Thymus (tissue), 11 donors: ENCODE measurements around the gene GEMIN5. TPM values are rescaled to one million over a fixed set of nuclear protein-coding genes. Genes with fewer than 3 reads are reported as not detected.
A peak's percentile ranks its signal among the peaks of the same experiment; 100 is the strongest.

Experiments used
- DNase-seq, 9 donors: peaks; one replicate each; pipeline ENCODE4 v3.0.0-alpha.2; 2013; ENCODE audit warnings: low spot score in 9 of 9, low read depth in 6 of 9, missing footprints in 1 of 9
- H3K27ac ChIP-seq, 2 donors: one replicate each; pipeline ENCODE4 v1.5.1; 2013; ENCODE audit warnings: control low read depth in 1 of 2, low read depth in 1 of 2, low read length in 1 of 2, mild to moderate bottlenecking in 1 of 2, moderate library complexity in 1 of 2
- H3K27me3 ChIP-seq, 2 donors: one replicate each; pipeline ENCODE4 v1.5.1; 2013; ENCODE audit warnings: low read length in 1 of 2; ENCODE audit not compliant: control insufficient read depth in 2 of 2, insufficient read depth in 1 of 2
- H3K36me3 ChIP-seq, 2 donors: one replicate each; pipeline ENCODE4 v1.5.1; 2013; ENCODE audit warnings: low read length in 1 of 2, mild to moderate bottlenecking in 1 of 2, moderate library complexity in 1 of 2; ENCODE audit not compliant: control insufficient read depth in 2 of 2, insufficient read depth in 2 of 2
- H3K4me1 ChIP-seq, 2 donors: one replicate each; pipeline ENCODE4 v1.5.1; 2013; ENCODE audit warnings: low read length in 2 of 2; ENCODE audit not compliant: control insufficient read depth in 2 of 2, insufficient read depth in 2 of 2
- H3K4me3 ChIP-seq, 2 donors: one replicate each; pipeline ENCODE4 v1.5.1; 2013; ENCODE audit warnings: low read length in 2 of 2, control low read depth in 1 of 2, mild to moderate bottlenecking in 1 of 2
- H3K9me3 ChIP-seq, 2 donors: one replicate each; pipeline ENCODE4 v1.5.1; 2013; ENCODE audit warnings: low read length in 1 of 2, mild to moderate bottlenecking in 1 of 2; ENCODE audit not compliant: control insufficient read depth in 2 of 2, insufficient read depth in 1 of 2
- WGBS: extraction: QIAGEN DNeasy Blood & Tissue Kit; methylation state at CpG from one replicate; pipeline ENCODE4 v1.1.7; 2013; 5-methylcytosine and 5-hydroxymethylcytosine counted together
- polyA plus RNA-seq: library from polyadenylated mRNA; stranded (reverse); fragments of 200-250 nt; gene quantifications from one replicate; pipeline ENCODE4 v1.2.3, GENCODE V29; 2013
- total RNA-seq: library from RNA; stranded (reverse); fragments of 120-200 nt; gene quantifications from one replicate; pipeline ENCODE4 v1.2.4, GENCODE V29; 2013
- donor health status: healthy.

GEMIN5 gene
- total and polyA plus RNA-seq, 2 donors = 5.3 to 12.8 TPM

DNA sequence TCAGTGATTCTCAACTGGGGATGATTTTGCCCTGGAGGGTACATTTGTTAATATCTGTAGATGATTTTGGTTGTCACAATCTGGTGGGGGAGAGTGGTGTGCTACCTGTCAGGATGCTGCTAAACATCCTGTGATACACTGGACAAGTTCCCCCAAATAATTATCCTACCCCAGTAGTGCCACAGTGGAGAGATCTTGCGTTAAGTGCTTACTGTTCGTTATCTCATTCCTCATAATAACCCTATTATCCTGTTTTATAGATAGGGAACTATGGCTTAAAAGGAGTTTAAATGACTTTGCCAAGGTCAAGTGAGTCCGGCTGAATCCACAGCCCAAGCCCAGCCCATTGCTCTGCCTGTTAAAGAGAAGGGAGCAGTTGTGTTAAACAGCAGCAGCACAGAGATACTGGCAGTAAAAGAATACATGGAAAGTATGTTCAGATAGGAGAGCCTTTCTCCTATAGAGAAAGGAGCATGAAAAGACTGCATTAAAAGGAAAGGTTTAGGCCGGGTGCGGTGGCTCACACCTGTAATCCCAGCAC is 64.2 kb downstream of the GEMIN5 start:
- Histone ChIP-seq H3K27ac (no peak overlapping the region), H3K36me3 (peaks cover 53 to 66% of the 10 kb centered on the region in 2 donors), H3K27me3 (no peaks in the 10 kb centered on the region), H3K9me3 (peaks cover 5 to 12% of the 10 kb centered on the region in 2 donors), H3K4me1 (no peaks in the 10 kb centered on the region), H3K4me3 (no peak overlapping the region)
- DNase-seq = no peak
- WGBS = 97% methylated on average over 5 of the region's 5 CpGs

DNA sequence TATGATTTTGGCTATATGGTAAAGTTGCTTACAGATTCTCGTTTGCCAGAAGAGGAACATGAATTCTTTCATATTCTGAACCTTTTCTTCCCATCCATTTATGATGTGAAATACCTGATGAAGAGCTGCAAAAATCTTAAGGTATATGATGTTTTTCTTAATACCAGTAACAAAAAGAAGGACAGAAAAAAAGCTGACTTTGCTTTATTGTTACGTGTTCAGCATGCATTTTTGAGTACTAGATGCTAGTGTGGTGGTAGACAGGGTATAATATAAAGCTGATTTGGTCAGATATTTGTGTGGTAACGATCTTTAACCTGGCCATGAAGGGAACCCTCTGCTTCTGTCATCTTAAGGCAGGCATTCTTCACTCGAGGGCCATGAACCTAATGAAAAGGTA is 66.3 kb downstream of the GEMIN5 start:
- WGBS = 97% methylated on average over 4 of the region's 4 CpGs
- Histone ChIP-seq H3K27ac (no peak overlapping the region), H3K36me3 (peaks cover 52 to 70% of the 10 kb centered on the region in 2 donors)

DNA sequence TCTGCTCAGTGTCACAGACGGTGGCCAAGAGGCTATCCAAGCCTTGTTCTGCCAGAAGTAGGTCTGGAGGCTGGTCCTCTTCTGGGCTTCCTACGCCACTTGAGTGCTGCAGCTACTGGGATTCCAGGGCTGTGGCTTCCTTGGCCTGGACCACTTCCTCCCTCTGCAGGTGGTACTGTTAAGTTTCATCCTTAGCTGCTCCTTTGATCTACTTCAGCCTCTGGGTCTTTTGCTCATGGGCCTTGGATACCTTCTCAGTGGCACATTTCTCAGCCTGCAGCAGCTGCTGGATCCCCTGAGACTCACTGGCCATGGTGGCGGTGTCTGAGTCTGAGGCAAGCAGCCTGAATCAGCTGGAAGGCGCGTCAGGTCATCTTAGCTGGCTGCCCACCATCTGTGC is 69.3 kb downstream of the GEMIN5 start:
- peak in 1 of 9 donors; percentile 15 for DNase-seq
- peaks cover 48 to 71% of the 10 kb centered on the region in 2 donors for H3K36me3 ChIP-seq
- H3K4me3 ChIP-seq = no peak overlapping the region
- H3K27me3 ChIP-seq = no peaks in the 10 kb centered on the region
- peak overlapping the region in 1 of 2 donors; percentile 42 for H3K27ac ChIP-seq
- WGBS = 92% methylated on average over 5 of the region's 5 CpGs
- H3K4me1 ChIP-seq = no peaks in the 10 kb centered on the region
- H3K9me3 ChIP-seq = no peaks in the 10 kb centered on the region

More for the DNA sequence above, 66.3 kb downstream of the GEMIN5 start:
- H3K27me3 ChIP-seq = no peaks in the 10 kb centered on the region
- no peak for DNase-seq
- H3K9me3 ChIP-seq = no peaks in the 10 kb centered on the region
- no peak overlapping the region for H3K4me3 ChIP-seq
- no peaks in the 10 kb centered on the region for H3K4me1 ChIP-seq

DNA sequence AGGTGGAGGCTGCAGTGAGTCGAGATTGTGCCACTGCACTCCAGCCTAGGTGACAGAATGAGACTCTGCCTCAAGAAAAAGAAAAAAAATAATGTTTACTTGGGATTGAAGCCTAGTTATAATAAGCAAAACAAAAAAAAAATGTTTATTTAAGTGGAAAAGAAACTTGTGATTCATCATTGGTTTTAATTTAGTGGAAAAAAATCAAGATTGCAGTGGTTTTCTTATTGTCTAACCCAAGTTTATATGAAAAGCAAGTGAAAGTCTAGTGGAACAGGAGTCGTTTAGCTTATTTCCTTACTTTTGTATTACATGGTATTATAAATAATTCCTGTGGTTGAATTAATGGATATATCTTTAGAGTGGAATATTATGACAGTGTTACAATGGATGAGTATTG is 71.2 kb downstream of the GEMIN5 start:
- 97% methylated on average over 2 of the region's 2 CpGs for WGBS
- no peak overlapping the region for H3K27ac ChIP-seq
- H3K9me3 ChIP-seq = no peaks in the 10 kb centered on the region
- no peaks in the 10 kb centered on the region for H3K27me3 ChIP-seq
- peaks cover 44 to 65% of the 10 kb centered on the region in 2 donors for H3K36me3 ChIP-seq
- H3K4me3 ChIP-seq = no peak overlapping the region
- no peaks in the 10 kb centered on the region for H3K4me1 ChIP-seq
- DNase-seq = no peak

DNA sequence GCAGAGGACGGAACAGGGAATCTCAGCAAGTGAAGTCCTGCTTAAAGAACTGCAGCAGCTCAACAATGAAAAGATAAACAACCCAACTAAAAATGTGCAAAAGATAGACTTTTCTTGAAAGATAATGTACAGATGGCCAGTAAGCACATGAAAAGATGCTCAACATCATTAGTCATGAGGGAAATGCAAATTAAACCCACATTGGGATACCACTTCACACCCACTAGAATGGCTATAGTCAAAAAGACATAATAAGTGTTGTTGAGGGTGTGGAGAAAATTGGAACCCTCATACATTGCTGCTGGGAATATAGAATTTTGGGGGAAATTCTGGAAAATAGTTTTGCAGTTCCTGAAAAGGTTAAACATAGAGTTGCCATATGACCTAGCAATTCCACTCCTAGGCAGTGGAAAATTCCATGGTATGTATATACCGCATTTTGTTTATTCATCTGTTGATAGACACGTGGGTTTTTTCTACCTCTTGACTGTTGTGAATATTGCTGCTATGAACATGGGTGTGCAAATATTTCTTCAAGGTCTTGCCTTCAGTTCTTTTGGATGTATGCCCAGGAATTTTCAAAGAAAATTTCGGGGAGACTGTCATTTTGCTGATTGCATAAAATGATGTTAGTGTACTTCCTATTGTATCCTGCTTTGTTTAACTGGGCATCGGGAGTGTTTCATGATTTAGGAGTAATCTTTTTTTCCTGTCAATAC is 72.4 kb downstream of the GEMIN5 start:
- Histone ChIP-seq H3K36me3 (peaks cover 38 to 58% of the 10 kb centered on the region in 2 donors), H3K27me3 (no peaks in the 10 kb centered on the region), H3K4me3 (no peak overlapping the region), H3K27ac (no peak overlapping the region), H3K9me3 (no peaks in the 10 kb centered on the region), H3K4me1 (peaks cover 1% of the 10 kb centered on the region in 2 donors)
- 86% methylated on average over 5 of the region's 5 CpGs for WGBS
- no peak for DNase-seq

DNA sequence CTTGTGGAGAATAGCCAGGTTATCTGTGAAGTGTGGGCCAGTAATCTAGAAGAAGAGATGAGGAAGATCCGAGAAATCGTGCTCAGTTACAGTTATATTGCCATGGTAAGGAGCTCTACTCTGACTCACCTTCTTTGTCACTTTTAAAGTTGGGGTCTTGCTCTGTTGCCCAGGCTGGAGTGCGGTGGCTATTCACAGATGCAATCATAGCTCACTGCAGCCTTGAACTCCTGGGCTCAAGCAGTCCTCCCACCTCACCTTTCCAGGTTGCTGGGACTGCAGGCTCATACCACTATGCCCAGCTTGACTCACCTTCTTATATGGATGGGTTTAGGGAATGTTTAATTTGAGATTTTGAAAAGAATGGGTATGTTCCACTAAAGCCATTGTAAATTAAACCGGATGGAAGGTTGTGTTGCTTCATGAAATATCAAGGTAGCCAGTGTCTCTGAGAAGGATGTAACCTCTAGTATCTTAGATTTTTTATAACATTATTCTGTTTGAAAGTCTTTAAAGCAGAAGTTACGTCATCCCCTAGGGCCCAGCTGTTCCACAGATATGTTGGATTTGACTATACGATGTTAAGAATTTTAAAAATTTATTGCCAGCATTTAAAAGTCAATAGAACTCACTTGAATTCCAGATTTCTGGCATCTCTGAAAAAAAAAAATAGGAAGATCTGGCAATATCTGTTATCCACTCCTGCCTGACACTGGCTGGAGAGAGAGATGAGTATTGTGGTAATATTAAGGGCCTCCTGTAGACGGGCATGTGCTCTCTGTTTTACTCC is 74.5 kb downstream of the GEMIN5 start:
- Histone ChIP-seq H3K4me3 (no peak overlapping the region), H3K9me3 (no peaks in the 10 kb centered on the region), H3K27me3 (no peaks in the 10 kb centered on the region), H3K4me1 (peaks cover 9 to 12% of the 10 kb centered on the region in 2 donors), H3K27ac (no peak overlapping the region), H3K36me3 (peaks cover 30 to 47% of the 10 kb centered on the region in 2 donors)
- 96% methylated on average over 7 of the region's 7 CpGs for WGBS
- DNase-seq = no peak

DNA sequence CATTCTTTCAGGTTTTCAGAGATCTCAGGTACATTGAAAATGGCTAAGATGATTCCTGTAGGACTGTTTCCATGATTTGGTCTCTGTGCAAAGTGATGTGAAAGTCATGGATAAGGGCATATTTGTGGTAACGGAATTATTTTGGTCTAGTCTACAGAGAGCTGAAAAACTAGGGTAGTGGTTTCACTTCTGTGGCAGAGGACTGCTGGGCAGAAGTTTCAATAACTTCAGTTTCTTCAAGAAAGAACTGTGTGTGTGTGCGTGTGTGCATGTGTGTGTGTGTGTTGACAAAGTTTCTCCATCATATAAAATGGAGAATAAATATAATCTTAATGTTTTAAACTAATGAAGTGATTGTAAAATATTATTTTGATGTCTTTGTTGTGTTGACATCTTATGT is 75.2 kb downstream of the GEMIN5 start:
- no peaks in the 10 kb centered on the region for H3K27me3 ChIP-seq
- 93% methylated on average over 2 of the region's 2 CpGs for WGBS
- H3K9me3 ChIP-seq = no peaks in the 10 kb centered on the region
- H3K36me3 ChIP-seq = peaks cover 28 to 45% of the 10 kb centered on the region in 2 donors
- peaks cover 9 to 12% of the 10 kb centered on the region in 2 donors for H3K4me1 ChIP-seq
- H3K27ac ChIP-seq = no peak overlapping the region
- no peak overlapping the region for H3K4me3 ChIP-seq
- DNase-seq = no peak

DNA sequence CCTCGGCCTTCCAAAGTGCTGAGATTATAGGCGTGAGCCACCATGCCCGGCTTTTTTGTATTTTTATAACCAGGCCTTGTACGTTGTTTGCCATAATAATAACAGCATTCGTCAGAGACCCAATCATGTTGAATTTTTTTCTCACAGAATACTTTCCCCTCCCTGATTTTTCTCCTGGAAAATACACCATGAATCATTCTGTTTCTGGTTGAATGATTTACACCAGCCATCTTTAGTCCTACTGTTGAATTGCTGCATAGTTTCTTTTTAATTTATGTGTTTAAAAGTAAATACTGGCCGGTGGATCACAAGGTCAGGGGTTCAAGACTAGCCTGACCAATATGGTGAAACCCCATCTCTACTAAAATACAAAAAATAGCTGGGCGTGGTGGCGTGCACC is 76.1 kb downstream of the GEMIN5 start:
- no peak overlapping the region for H3K4me3 ChIP-seq
- DNase-seq = no peak
- H3K27ac ChIP-seq = no peak overlapping the region
- WGBS = 93% methylated on average over 8 of the region's 8 CpGs
- peaks cover 9 to 17% of the 10 kb centered on the region in 2 donors for H3K4me1 ChIP-seq
- peaks cover 28 to 45% of the 10 kb centered on the region in 2 donors for H3K36me3 ChIP-seq
- no peaks in the 10 kb centered on the region for H3K27me3 ChIP-seq
- no peaks in the 10 kb centered on the region for H3K9me3 ChIP-seq

DNA sequence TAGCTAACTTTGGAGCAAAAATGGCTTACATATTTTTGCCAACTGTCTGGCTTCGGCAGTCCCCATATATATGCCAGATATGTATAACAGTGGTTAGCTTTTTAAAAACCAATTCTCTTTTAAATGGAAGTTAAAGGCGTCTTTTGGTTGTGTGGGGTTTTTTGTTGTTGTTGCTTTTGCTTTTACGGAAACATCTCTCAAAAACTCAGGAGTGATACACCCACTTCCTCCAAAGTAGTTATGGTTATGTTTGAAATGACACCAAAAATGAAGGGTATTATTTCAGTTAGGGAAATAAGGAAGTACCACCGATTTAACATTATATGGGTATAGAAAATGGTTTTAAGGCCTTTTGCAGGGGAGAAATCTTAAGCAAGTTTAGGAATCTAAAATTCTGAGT is 77.2 kb downstream of the GEMIN5 start:
- no peaks in the 10 kb centered on the region for H3K27me3 ChIP-seq
- H3K4me3 ChIP-seq = peak overlapping the region; percentile 58 to 88
- H3K9me3 ChIP-seq = no peaks in the 10 kb centered on the region
- peaks cover 23 to 34% of the 10 kb centered on the region in 2 donors for H3K36me3 ChIP-seq
- peak overlapping the region in 1 of 2 donors; percentile 97 for H3K27ac ChIP-seq
- DNase-seq = peak in 1 of 9 donors; percentile 32
- peaks cover 9 to 22% of the 10 kb centered on the region in 2 donors for H3K4me1 ChIP-seq
- 27% methylated on average over 4 of the region's 4 CpGs for WGBS
